NCI-H187 (cell line): ENCODE measurements around the gene CDH13.
A peak's percentile ranks its signal among the peaks of the same experiment; 100 is the strongest.

Source experiments
- DNase-seq, 2 experiments: peaks; one replicate each; lab custom pipeline; 2025; lab: John Stamatoyannopoulos, UW

CDH13 gene

DNA sequence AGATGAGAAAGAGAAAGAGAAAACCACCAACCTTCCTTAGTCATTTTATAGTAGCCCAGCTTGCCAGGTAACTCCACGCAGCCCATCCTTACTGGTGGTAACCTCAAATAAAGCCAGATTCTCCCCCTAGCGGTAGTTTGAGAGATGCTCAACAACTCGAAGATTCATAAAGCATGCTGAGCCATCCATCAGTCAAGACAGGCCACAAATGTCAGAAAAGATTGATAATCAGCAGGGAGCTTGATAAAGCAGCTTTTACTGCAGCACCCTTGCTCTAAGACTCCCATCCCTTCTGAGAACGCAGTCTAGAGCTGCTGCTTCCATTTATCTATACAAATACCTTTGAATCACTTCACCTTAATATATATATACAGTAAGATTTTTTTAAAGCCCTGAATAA, 729.5 kb downstream of the CDH13 start:
- peak in 1 of 2 experiments; percentile 25 for DNase-seq

- DNase-seq, result no peak
These were observed 730.2 kb downstream of the CDH13 start for GRCh38 chr16:83356986-83357385.

GRCh38 chr16:83363521-83363920, 736.8 kb downstream of the CDH13 start:
- no peak for DNase-seq

- DNase-seq, result no peak
These were observed 738.4 kb downstream of the CDH13 start for GRCh38 chr16:83365166-83365565.

GRCh38 chr16:83366228-83366627, 739.5 kb downstream of the CDH13 start:
- no peak for DNase-seq

DNA sequence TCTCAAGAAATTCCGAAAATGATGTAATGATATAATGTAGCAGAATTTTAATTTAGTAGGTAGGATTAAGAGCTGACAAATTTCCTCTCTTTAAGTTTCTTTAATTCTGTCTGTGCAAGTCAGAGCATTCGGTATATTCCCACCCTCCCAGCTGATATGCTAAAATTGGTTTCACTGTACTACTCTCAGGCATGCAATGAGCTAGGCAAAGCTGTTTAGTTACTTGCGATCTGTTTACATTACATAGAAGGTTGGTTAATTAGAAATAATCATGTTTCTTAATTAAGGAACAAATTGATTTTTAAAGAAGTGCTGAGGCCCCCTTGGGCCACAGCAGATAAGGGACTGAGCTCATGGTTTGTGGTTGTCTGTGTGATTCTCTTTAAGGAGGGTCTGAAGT, 748.2 kb downstream of the CDH13 start:
- DNase-seq, result no peak

- DNase-seq, result no peak
These were observed 763.0 kb downstream of the CDH13 start for GRCh38 chr16:83389751-83390150.

GRCh38 chr16:83390759-83391158, 764.0 kb downstream of the CDH13 start:
- no peak for DNase-seq

- no peak for DNase-seq
These were observed 766.0 kb downstream of the CDH13 start for GRCh38 chr16:83392743-83393142.

DNA sequence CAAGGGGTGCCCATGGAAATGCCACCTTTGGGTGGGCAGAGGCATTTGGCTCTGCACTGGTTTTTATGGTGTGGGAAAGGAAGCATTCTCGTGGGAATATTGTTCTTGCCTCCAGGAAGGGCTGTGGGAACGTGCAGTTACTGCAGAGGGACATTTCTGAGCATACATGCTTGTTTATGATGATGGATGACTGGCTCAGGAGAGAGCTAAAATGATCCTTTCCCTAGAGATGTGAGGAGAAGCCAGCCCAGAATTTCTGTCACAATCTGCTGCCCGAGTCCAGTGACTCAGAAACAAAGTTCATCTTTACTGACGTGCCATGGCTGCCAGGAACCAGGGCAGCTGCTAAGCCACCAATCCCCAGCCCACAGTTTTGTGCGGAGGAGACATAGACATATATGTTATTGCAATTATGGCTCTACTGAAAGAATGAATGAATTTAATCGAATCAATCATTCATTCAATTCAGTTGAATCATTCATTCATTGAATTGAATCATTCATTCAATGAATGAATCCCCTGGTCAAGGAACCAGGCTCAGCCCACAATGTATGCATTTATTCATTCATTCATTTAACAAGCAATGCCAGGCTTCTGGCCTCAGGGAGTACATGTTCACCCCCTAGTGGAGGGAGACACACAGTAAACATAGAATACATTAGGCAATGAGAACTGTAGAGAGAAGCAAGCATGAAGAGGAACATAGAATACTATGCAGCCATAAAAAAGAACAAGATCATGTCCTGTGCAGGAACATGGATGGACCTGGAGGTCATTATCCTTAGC, 766.6 kb downstream of the CDH13 start:
- no peak for DNase-seq

DNA sequence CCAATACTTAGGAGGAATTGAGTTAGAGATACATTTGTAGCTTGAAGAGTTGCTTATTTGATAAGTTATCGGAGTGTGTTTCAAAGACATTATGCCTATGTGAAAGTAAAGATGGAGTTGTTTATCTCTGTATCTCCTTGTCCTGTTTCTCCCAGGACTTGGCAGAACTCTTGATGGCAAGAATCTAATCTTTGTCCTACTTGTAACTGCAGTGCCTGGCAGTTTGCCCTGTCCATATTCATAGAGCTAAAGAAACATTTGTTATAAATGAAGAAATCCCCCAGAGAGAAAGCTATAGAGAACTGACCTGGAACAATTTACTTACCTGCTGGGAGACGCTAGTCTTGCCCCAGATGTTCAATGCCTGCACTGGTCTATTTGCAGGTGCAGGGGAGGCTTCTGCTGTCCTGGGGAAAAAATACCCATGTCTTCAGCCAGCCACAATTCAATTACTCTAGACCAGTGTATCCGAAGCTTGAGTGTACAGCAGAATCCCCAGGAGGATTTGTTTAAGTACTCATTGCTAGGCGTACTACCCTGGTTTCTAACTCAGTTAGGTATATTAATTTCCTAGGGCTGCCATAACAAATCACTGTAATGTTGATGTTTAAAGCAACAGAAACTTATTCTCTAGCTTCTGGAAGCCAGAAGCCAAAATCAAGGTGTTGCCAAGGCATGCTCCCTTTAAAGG, 771.0 kb downstream of the CDH13 start:
- peak in 1 of 2 experiments; percentile 13 for DNase-seq

- DNase-seq, result no peak
These were observed 773.5 kb downstream of the CDH13 start for GRCh38 chr16:83400234-83400633.

GRCh38 chr16:83402160-83402814, 775.5 kb downstream of the CDH13 start:
- no peak for DNase-seq

GRCh38 chr16:83402967-83403366, 776.2 kb downstream of the CDH13 start:
- DNase-seq, result no peak

DNA sequence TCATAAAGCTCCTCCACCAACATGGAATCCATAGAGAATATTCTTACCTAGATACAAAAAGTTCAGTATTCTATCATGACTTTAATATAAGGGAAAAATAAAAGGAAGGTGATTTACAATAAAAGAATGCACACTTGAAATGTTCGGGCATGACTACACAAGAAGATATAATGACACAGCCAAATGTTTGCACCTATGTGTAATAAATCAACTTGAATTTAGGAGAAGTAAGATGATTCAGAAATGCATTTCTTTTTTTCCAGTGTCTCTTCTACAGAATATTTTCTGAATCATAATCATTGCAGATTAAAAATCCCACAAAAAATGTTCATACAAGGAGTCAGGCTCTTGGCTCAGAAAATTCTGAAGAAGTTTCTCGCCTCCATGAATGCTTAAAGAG, 777.0 kb downstream of the CDH13 start:
- no peak for DNase-seq

GRCh38 chr16:83404261-83404660, 777.5 kb downstream of the CDH13 start:
- DNase-seq, result no peak

DNA sequence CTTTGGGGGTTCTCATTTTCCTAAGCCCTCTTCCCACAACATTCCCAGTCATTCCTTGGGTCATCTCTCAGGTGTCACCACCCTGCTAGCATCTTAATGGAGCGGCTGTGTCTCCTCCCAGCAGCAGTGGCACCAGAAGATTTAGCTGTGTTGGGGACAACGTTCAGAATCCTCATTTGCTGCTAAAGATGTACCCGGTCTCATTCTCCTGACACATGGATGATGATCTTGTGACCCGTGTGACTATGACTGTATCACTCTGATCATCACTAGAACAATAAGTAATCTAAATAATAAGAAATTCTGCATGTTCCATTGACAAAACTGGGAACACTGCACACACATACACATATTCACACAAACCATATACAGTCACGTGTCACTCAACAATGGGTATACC, 781.2 kb downstream of the CDH13 start:
- DNase-seq, result no peak

DNA sequence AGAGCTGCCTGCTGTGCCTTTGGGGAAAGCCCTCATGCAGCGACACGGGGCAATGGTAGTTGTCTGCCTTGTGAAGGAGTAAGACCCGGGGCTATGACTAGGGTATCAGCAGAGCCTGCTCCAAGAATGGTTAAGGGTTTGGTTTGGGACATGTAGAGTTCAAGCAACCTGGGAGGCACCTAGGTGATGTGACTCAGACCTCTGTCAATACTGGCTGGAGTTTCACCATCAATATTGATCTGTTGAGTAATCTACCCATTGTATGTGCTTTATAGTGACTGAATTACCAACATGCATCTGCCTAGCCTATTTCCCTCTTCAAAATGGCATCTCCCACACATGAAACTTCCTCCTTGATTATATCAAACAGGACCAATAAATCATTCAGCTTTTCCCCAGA, 782.6 kb downstream of the CDH13 start:
- DNase-seq, result no peak

DNA sequence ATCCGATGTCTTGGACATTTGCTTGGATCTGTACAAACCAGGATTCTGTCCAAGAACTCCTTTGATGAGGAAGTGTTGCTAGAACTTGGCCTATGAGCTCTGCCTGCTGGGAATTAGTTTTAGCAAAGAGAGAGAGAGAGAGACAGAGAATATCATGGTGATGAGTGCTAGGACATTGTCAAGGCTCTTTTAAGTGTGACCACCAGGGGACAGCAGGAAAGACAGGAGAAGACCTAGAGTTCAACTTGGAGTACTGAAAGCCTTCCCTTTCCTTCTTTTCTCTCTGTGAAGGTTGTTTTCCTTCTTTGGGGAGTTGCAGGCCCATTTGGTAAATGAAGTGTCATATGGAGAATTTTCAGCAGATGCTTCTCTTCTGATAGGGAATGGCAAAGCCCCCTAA, 791.8 kb downstream of the CDH13 start:
- no peak for DNase-seq

DNA sequence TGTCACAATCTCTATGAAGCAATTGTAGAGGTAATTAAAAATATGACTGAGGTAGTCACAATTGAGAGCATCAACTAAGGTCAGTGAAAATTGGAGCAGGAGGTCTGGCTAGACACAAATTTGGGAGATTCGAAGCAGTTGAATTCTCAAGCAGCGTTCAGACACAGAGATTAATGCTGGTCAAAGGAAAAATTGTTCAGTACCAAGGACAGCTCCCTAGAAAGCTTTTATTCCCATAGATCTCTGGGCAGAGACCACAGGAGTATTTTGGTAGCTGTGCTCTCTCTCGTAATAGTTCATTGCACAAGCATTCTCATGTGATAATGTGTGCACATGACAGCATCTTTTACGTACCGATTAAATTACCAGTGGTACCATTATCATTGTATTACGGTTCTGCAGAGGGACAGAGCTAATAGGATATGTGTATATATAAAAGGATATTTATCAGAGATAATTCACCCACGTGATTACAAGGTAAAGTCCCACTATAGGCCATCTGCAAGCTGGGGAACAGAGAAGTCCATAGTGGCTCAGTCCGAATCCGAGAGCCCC, 793.5 kb downstream of the CDH13 start:
- DNase-seq, result no peak

- DNase-seq, result no peak
These were observed 806.4 kb downstream of the CDH13 start for GRCh38 chr16:83433201-83433600.

- no peak for DNase-seq
These were observed 810.3 kb downstream of the CDH13 start for GRCh38 chr16:83437036-83437435.

- DNase-seq, result no peak
These were observed 811.6 kb downstream of the CDH13 start for GRCh38 chr16:83438326-83438725.
